Measurements from ENCODE around the gene COQ9. TPM values are rescaled to one million over a fixed set of nuclear protein-coding genes. Genes with fewer than 3 reads are reported as not detected.
A peak's percentile ranks its signal among the peaks of the same experiment; 100 is the strongest.

COQ9 gene
- total RNA-seq, 1 donor: 40.0 TPM

DNA sequence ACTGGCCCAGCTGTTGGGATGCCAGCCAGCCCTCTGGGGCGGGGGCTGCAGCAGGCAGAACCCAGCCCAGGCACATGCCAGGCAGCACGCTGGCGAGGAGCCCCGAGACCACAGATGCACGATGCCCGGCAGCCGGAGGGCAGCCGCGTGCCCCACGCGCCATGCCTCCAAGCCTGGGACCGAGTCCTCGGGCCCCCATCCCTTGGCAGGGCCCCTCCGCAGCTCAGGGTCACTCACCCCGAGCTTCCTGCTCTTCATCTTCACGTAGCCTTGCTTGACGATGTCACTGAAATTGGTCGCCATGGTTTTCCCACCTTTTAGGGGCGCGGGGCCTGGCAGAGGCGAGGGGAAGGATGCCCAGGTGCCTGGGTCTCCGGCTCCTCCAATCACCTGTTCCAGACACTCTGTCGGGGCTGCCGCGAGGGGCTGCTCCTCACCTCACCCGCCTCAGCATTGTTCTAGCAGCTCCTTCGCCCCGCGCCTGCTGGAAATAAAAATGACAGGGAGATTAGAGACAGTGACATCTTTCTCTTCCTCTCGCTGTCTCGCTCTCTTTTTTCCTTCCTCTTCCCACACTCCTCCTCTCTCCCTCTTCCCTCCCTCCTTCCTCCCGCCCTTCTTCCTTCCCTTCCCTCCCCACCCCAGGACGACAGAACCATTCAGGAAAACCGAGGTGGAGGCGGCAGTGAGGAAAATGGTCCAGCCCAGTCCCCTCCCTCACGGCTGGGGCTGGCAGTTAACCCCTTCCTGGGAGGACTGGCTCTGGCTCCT, 32.1 kb downstream of the COQ9 start:
- no peak for TF ChIP-seq CTCF (IDR thresholded peaks at IDR 0.05; ENCODE audit: insufficient read depth, low read length)
- peak overlapping the region; percentile 72 for H3K4me3 ChIP-seq (ENCODE audit: low read depth, low read length)
- peak; percentile 74 for DNase-seq (ENCODE audit: low read depth)

DNA sequence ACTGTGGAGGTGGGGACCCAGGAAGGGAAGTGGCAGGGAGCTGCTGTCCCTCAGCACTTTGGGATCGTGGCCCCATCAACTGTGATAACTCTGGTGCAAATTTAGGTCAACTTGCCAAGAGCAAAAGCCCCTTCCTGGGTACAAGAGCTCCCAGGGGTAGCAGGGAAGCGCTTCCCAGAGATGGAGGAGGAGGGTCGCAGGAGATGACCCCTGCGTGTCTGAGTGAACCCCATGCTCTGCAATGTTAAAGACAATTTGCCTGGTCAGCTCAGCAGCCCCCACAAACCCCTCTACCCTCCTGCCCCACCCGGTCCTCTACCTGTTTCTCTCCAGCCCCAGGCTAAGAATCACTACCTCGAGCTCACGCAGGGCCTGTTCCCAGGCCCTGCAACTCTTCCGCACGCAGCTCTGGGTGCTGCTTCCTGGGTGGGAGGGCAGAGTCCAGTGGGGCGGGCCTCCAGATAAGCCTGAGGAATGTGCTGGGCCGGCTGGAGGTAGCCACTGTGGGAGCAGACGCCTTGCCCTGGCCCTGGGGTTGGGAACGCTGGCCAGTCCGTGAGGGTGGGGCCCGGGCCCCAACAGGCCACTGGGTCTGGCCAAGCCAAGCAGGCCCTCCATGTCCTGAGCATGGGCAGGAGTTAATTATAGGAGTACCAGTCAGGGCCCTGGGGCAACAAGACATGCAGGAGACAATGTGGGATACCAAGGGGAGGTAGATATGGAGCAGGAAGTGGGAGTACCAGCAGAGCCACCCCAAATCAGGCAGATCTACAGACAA, 32.9 kb downstream of the COQ9 start:
- TF ChIP-seq CTCF (IDR thresholded peaks at IDR 0.05; ENCODE audit: insufficient read depth, low read length): no peak
- peak overlapping the region; percentile 72 for H3K4me3 ChIP-seq (ENCODE audit: low read depth, low read length)
- DNase-seq (ENCODE audit: low read depth): peak; percentile 80

- no peak for DNase-seq (ENCODE audit: low read depth)
- no peak for TF ChIP-seq CTCF (IDR thresholded peaks at IDR 0.05; ENCODE audit: insufficient read depth, low read length)
- H3K4me3 ChIP-seq (ENCODE audit: low read depth, low read length): no peak overlapping the region
Measured at GRCh38 chr16:57480754-57481230, 33.5 kb downstream of the COQ9 start.

DNA sequence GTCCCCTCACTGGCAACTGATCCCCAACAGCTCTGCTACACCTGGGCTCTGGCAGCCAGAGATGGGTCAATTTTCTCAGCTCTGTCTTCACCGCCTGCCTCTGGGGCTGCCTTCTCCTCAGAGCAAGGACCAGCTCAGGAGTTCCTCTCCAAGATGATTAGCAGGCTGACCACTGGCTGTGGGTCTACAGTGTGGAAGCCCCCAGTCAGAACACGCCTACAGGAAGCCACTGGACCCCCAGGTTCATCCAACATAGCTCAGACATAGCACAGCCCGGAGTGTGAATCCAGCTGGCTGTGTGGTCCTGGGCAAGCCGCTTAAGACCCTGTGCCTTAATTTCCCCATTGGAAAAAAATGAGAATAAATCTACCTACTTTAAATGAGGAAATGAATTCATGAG, 34.1 kb downstream of the COQ9 start:
- H3K4me3 ChIP-seq (ENCODE audit: low read depth, low read length): no peak overlapping the region
- no peak for DNase-seq (ENCODE audit: low read depth)
- TF ChIP-seq CTCF (IDR thresholded peaks at IDR 0.05; ENCODE audit: insufficient read depth, low read length): no peak

- H3K4me3 ChIP-seq (ENCODE audit: low read depth, low read length): no peak overlapping the region
- DNase-seq (ENCODE audit: low read depth): no peak
- TF ChIP-seq CTCF (IDR thresholded peaks at IDR 0.05; ENCODE audit: insufficient read depth, low read length): no peak
Measured at GRCh38 chr16:57482845-57483545, 35.7 kb downstream of the COQ9 start.

- DNase-seq (ENCODE audit: low read depth): no peak
- no peak for TF ChIP-seq CTCF (IDR thresholded peaks at IDR 0.05; ENCODE audit: insufficient read depth, low read length)
- H3K4me3 ChIP-seq (ENCODE audit: low read depth, low read length): no peak overlapping the region
Measured at GRCh38 chr16:57483725-57484514, 36.6 kb downstream of the COQ9 start.
